Measurements from ENCODE around the gene SCFD2.

The SCFD2 gene

GRCh38 chr4:52889354-52889753, 476.5 kb downstream of the SCFD2 start:
- TF ChIP-seq, protein P1, sequence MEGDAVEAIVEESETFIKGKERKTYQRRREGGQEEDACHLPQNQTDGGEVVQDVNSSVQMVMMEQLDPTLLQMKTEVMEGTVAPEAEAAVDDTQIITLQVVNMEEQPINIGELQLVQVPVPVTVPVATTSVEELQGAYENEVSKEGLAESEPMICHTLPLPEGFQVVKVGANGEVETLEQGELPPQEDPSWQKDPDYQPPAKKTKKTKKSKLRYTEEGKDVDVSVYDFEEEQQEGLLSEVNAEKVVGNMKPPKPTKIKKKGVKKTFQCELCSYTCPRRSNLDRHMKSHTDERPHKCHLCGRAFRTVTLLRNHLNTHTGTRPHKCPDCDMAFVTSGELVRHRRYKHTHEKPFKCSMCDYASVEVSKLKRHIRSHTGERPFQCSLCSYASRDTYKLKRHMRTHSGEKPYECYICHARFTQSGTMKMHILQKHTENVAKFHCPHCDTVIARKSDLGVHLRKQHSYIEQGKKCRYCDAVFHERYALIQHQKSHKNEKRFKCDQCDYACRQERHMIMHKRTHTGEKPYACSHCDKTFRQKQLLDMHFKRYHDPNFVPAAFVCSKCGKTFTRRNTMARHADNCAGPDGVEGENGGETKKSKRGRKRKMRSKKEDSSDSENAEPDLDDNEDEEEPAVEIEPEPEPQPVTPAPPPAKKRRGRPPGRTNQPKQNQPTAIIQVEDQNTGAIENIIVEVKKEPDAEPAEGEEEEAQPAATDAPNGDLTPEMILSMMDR (IDR thresholded peaks at IDR 0.05; ENCODE audit: low read depth, low read length, missing control alignments) = no peak
- DNase-seq (ENCODE audit: low read depth) = no peak
- in situ Hi-C loops (cut with HindIII; ENCODE audit: low sequenced_read_pairs) = no loop called here
- H3K4me3 ChIP-seq (ENCODE audit: low read depth, low read length) = no peak overlapping the region

- in situ Hi-C loops (cut with HindIII; ENCODE audit: low sequenced_read_pairs) = no loop called here
- DNase-seq (ENCODE audit: low read depth) = no peak
- TF ChIP-seq, protein P1 (IDR thresholded peaks at IDR 0.05; ENCODE audit: low read depth, low read length, missing control alignments) = no peak
- H3K4me3 ChIP-seq (ENCODE audit: low read depth, low read length) = no peak overlapping the region
These were observed 480.9 kb downstream of the SCFD2 start for GRCh38 chr4:52884994-52885393.

- H3K4me3 ChIP-seq (ENCODE audit: low read depth, low read length) = no peak overlapping the region
- TF ChIP-seq, protein P1 (IDR thresholded peaks at IDR 0.05; ENCODE audit: low read depth, low read length, missing control alignments) = no peak
- in situ Hi-C loops (cut with HindIII; ENCODE audit: low sequenced_read_pairs) = no loop called here
- no peak for DNase-seq (ENCODE audit: low read depth)
These were observed 481.9 kb downstream of the SCFD2 start for GRCh38 chr4:52883707-52884669.

DNA sequence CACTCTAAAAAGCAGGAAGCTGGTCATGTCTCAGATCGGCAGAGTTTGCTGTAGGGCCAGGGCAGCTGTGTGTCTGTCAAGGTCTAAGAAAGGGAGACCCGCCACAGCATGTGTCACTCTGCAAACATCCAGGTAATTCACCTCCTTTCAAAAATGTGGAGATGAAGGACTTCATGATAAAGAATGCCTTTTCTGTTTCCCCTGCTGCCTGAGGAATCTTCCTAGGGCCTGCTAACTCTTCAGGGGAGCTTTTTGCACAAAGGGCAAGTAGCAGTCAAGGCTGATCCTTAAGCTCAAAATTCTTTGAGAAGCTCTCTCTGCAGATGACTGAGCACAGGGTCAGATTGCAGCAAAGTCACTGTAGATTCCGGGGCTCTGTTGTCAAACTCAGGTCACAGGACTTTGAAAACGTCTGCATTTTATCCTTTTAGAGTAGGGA, 482.7 kb downstream of the SCFD2 start:
- in situ Hi-C loops (cut with HindIII; ENCODE audit: low sequenced_read_pairs) = no loop called here
- H3K4me3 ChIP-seq (ENCODE audit: low read depth, low read length) = no peak overlapping the region
- TF ChIP-seq, protein P1 (IDR thresholded peaks at IDR 0.05; ENCODE audit: low read depth, low read length, missing control alignments) = no peak
- DNase-seq (ENCODE audit: low read depth) = no peak

DNA sequence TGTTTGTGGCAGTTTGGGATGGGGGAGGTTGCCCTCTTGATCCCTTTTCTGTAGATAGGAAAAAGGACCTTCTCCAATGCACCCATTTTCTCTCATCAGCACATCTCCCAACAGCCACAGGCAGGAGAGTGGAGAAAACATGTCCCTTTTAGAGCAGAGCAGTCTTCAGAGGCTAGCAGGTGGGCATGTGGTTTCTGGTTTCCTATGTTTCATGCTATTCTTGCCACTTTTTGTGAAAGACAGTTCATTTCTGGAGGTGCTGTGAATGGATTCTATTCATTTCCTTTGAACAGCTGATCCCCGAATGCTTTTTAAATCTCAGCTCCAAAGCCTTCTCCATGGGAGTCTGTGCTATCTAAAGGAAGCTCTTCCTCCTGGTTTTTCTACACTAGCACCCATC, 484.9 kb downstream of the SCFD2 start:
- in situ Hi-C loops (cut with HindIII; ENCODE audit: low sequenced_read_pairs) = no loop called here
- TF ChIP-seq, protein P1 (IDR thresholded peaks at IDR 0.05; ENCODE audit: low read depth, low read length, missing control alignments) = no peak
- no peak overlapping the region for H3K4me3 ChIP-seq (ENCODE audit: low read depth, low read length)
- DNase-seq (ENCODE audit: low read depth) = no peak

- no peak overlapping the region for H3K4me3 ChIP-seq (ENCODE audit: low read depth, low read length)
- TF ChIP-seq, protein P1 (IDR thresholded peaks at IDR 0.05; ENCODE audit: low read depth, low read length, missing control alignments) = no peak
- in situ Hi-C loops (cut with HindIII; ENCODE audit: low sequenced_read_pairs) = no loop called here
- DNase-seq (ENCODE audit: low read depth) = no peak
These were observed 486.4 kb downstream of the SCFD2 start for GRCh38 chr4:52879471-52879870.
